IPS-18c (cell line): ENCODE results near the gene PRSS57.

Source experiments
- H3K4me3 ChIP-seq: 2 replicates; pipeline ENCODE4 v1.7.0; 2013; ENCODE audit warnings: low read depth, mild to moderate bottlenecking, low read length, moderate library complexity; ENCODE audit not compliant: insufficient read depth
- H3K9me3 ChIP-seq: one replicate; pipeline ENCODE4 v1.6.1; 2013; ENCODE audit warnings: mild to moderate bottlenecking, low read length, moderate library complexity; ENCODE audit not compliant: control insufficient read depth, insufficient read depth

The PRSS57 gene

GRCh38 chr19:726993-727956 lies 32.0 kb upstream of the PRSS57 start:
- H3K4me3 ChIP-seq = no peak overlapping the region
- H3K9me3 ChIP-seq = peaks cover 2% of the 10 kb centered on the region

- H3K9me3 ChIP-seq = peaks cover 2% of the 10 kb centered on the region
- no peak overlapping the region for H3K4me3 ChIP-seq
These were observed 30.3 kb upstream of the PRSS57 start for GRCh38 chr19:725461-726089.

- H3K9me3 ChIP-seq = peaks cover 2% of the 10 kb centered on the region
- no peak overlapping the region for H3K4me3 ChIP-seq
These were observed 28.5 kb upstream of the PRSS57 start for GRCh38 chr19:723714-724113.

GRCh38 chr19:723247-723646 lies 28.0 kb upstream of the PRSS57 start:
- Histone ChIP-seq H3K4me3 (no peak overlapping the region), H3K9me3 (peaks cover 2% of the 10 kb centered on the region)

GRCh38 chr19:722553-723101 lies 27.4 kb upstream of the PRSS57 start:
- Histone ChIP-seq H3K9me3 (peaks cover 2% of the 10 kb centered on the region), H3K4me3 (no peak overlapping the region)

- Histone ChIP-seq H3K4me3 (0 out of 2 replicates have a peak overlapping the region, but pooled peaks have one; percentile 3), H3K9me3 (no peaks in the 10 kb centered on the region)
These were observed 25.3 kb upstream of the PRSS57 start for GRCh38 chr19:720345-721160.

- Histone ChIP-seq H3K9me3 (no peaks in the 10 kb centered on the region), H3K4me3 (no peak overlapping the region)
These were observed 24.5 kb upstream of the PRSS57 start for GRCh38 chr19:719636-720344.

- Histone ChIP-seq H3K4me3 (no peak overlapping the region), H3K9me3 (no peaks in the 10 kb centered on the region)
These were observed 23.8 kb upstream of the PRSS57 start for GRCh38 chr19:718991-719512.

GRCh38 chr19:718251-718951 lies 23.1 kb upstream of the PRSS57 start:
- Histone ChIP-seq H3K4me3 (no peak overlapping the region), H3K9me3 (no peaks in the 10 kb centered on the region)

- no peak overlapping the region for H3K4me3 ChIP-seq
- H3K9me3 ChIP-seq = no peaks in the 10 kb centered on the region
These were observed 20.1 kb upstream of the PRSS57 start for GRCh38 chr19:715347-715746.

GRCh38 chr19:711254-711653 lies 16.0 kb upstream of the PRSS57 start:
- no peak overlapping the region for H3K4me3 ChIP-seq
- H3K9me3 ChIP-seq = peaks cover 4% of the 10 kb centered on the region

GRCh38 chr19:710767-711166 lies 15.5 kb upstream of the PRSS57 start:
- H3K9me3 ChIP-seq = peaks cover 4% of the 10 kb centered on the region
- no peak overlapping the region for H3K4me3 ChIP-seq

GRCh38 chr19:709965-710571 lies 14.8 kb upstream of the PRSS57 start:
- Histone ChIP-seq H3K4me3 (peak overlapping the region; percentile 56), H3K9me3 (peaks cover 4% of the 10 kb centered on the region)

- H3K9me3 ChIP-seq = peaks cover 4% of the 10 kb centered on the region
- peak overlapping the region; percentile 56 for H3K4me3 ChIP-seq
These were observed 14.1 kb upstream of the PRSS57 start for GRCh38 chr19:709196-709964.
